ENCODE results near the gene PTPRB. TPM values are rescaled to one million over a fixed set of nuclear protein-coding genes. Genes with fewer than 3 reads are reported as not detected.
A peak's percentile ranks its signal among the peaks of the same experiment; 100 is the strongest.

The PTPRB gene
- total RNA-seq, 2 experiments from 2014 or later: not detected

- CTCF ChIA-PET: no interaction called here
- DNase-seq (no peak), ATAC-seq (no peak)
- H3K27me3 Mint-ChIP-seq (ENCODE audit: low read depth): no peaks in the 10 kb centered on the region
- no peaks in the 10 kb centered on the region for H3K9me3 Mint-ChIP-seq (ENCODE audit: insufficient read depth)
- no peaks in the 10 kb centered on the region for H3K36me3 Mint-ChIP-seq (ENCODE audit: low read depth)
- no peak overlapping the region for H3K4me3 Mint-ChIP-seq
- POLR2A ChIA-PET: no interaction called here
- no peak overlapping the region for H3K27ac Mint-ChIP-seq
- no peaks in the 10 kb centered on the region for H3K4me1 Mint-ChIP-seq (ENCODE audit: low read depth)
These were observed 2.3 kb upstream of the PTPRB start for GRCh38 chr12:70639535-70639934.

- DNase-seq: no peak
- H3K4me1 Mint-ChIP-seq (ENCODE audit: low read depth): no peaks in the 10 kb centered on the region
- POLR2A ChIA-PET: no interaction called here
- CTCF ChIA-PET: no interaction called here
- H3K36me3 Mint-ChIP-seq (ENCODE audit: low read depth): no peaks in the 10 kb centered on the region
- no peaks in the 10 kb centered on the region for H3K27me3 Mint-ChIP-seq (ENCODE audit: low read depth)
- H3K9me3 Mint-ChIP-seq (ENCODE audit: insufficient read depth): no peaks in the 10 kb centered on the region
- H3K27ac Mint-ChIP-seq: no peak overlapping the region
- ATAC-seq: no peak
- H3K4me3 Mint-ChIP-seq: no peak overlapping the region
These were observed 1.6 kb upstream of the PTPRB start for GRCh38 chr12:70638639-70639360.

- Mint-ChIP-seq H3K4me1 (ENCODE audit: low read depth) (no peaks in the 10 kb centered on the region), H3K36me3 (ENCODE audit: low read depth) (no peaks in the 10 kb centered on the region), H3K27me3 (ENCODE audit: low read depth) (no peaks in the 10 kb centered on the region), H3K9me3 (ENCODE audit: insufficient read depth) (no peaks in the 10 kb centered on the region), H3K4me3 (no peak overlapping the region), H3K27ac (no peak overlapping the region)
- POLR2A ChIA-PET: no interaction called here
- no peak for DNase-seq
- CTCF ChIA-PET: no interaction called here
- ATAC-seq: no peak
These were observed 1.5 kb downstream of the PTPRB start for GRCh38 chr12:70635755-70636154.

- ChIA-PET POLR2A (no interaction called here), CTCF (no interaction called here)
- Mint-ChIP-seq H3K27ac (no peak overlapping the region), H3K36me3 (ENCODE audit: low read depth) (no peaks in the 10 kb centered on the region), H3K9me3 (ENCODE audit: insufficient read depth) (no peaks in the 10 kb centered on the region), H3K4me3 (no peak overlapping the region), H3K4me1 (ENCODE audit: low read depth) (no peaks in the 10 kb centered on the region), H3K27me3 (ENCODE audit: low read depth) (no peaks in the 10 kb centered on the region)
- DNase-seq (no peak), ATAC-seq (no peak)
These were observed 8.3 kb downstream of the PTPRB start for GRCh38 chr12:70628701-70629480.

- Mint-ChIP-seq H3K27me3 (ENCODE audit: low read depth) (no peaks in the 10 kb centered on the region), H3K9me3 (ENCODE audit: insufficient read depth) (no peaks in the 10 kb centered on the region), H3K4me1 (ENCODE audit: low read depth) (no peaks in the 10 kb centered on the region), H3K27ac (no peak overlapping the region), H3K36me3 (ENCODE audit: low read depth) (no peaks in the 10 kb centered on the region), H3K4me3 (no peak overlapping the region)
- DNase-seq (no peak), ATAC-seq (no peak)
- ChIA-PET CTCF (no interaction called here), POLR2A (no interaction called here)
These were observed 9.6 kb downstream of the PTPRB start for GRCh38 chr12:70627677-70628076.

- CTCF ChIA-PET: no interaction called here
- Mint-ChIP-seq H3K36me3 (ENCODE audit: low read depth) (no peaks in the 10 kb centered on the region), H3K27ac (no peak overlapping the region), H3K4me1 (ENCODE audit: low read depth) (no peaks in the 10 kb centered on the region), H3K4me3 (no peak overlapping the region), H3K27me3 (ENCODE audit: low read depth) (no peaks in the 10 kb centered on the region), H3K9me3 (ENCODE audit: insufficient read depth) (no peaks in the 10 kb centered on the region)
- POLR2A ChIA-PET: no interaction called here
- ATAC-seq (no peak), DNase-seq (no peak)
These were observed 11.0 kb downstream of the PTPRB start for GRCh38 chr12:70626180-70626579.

- Mint-ChIP-seq H3K9me3 (ENCODE audit: insufficient read depth) (no peaks in the 10 kb centered on the region), H3K4me1 (ENCODE audit: low read depth) (no peaks in the 10 kb centered on the region), H3K4me3 (no peak overlapping the region), H3K36me3 (ENCODE audit: low read depth) (no peaks in the 10 kb centered on the region), H3K27ac (no peak overlapping the region), H3K27me3 (ENCODE audit: low read depth) (peaks cover 2% of the 10 kb centered on the region)
- ATAC-seq (no peak), DNase-seq (no peak)
- ChIA-PET CTCF (interaction anchor here (0.6 kb wide), 1 partner anchor 9 kb away, joined by 3 read pairs; no protein-coding TSS in a partner anchor), POLR2A (no interaction called here)
These were observed 17.6 kb downstream of the PTPRB start for GRCh38 chr12:70619471-70620152.

GRCh38 chr12:70618371-70618770 lies 18.9 kb downstream of the PTPRB start:
- DNase-seq: no peak
- no peak overlapping the region for H3K4me3 Mint-ChIP-seq
- ATAC-seq: no peak
- no peaks in the 10 kb centered on the region for H3K36me3 Mint-ChIP-seq (ENCODE audit: low read depth)
- ChIA-PET POLR2A (no interaction called here), CTCF (no interaction called here)
- no peaks in the 10 kb centered on the region for H3K9me3 Mint-ChIP-seq (ENCODE audit: insufficient read depth)
- no peak overlapping the region for H3K27ac Mint-ChIP-seq
- H3K27me3 Mint-ChIP-seq (ENCODE audit: low read depth): peaks cover 2% of the 10 kb centered on the region
- H3K4me1 Mint-ChIP-seq (ENCODE audit: low read depth): no peaks in the 10 kb centered on the region

- H3K27ac Mint-ChIP-seq: no peak overlapping the region
- CTCF ChIA-PET: no interaction called here
- DNase-seq: no peak
- H3K36me3 Mint-ChIP-seq (ENCODE audit: low read depth): no peaks in the 10 kb centered on the region
- POLR2A ChIA-PET: no interaction called here
- no peak for ATAC-seq
- no peaks in the 10 kb centered on the region for H3K9me3 Mint-ChIP-seq (ENCODE audit: insufficient read depth)
- no peaks in the 10 kb centered on the region for H3K4me1 Mint-ChIP-seq (ENCODE audit: low read depth)
- no peak overlapping the region for H3K4me3 Mint-ChIP-seq
- H3K27me3 Mint-ChIP-seq (ENCODE audit: low read depth): peaks cover 2% of the 10 kb centered on the region
These were observed 19.8 kb downstream of the PTPRB start for GRCh38 chr12:70617450-70617849.

GRCh38 chr12:70615174-70615866 lies 21.9 kb downstream of the PTPRB start:
- ATAC-seq (no peak), DNase-seq (no peak)
- no peak overlapping the region for H3K27ac Mint-ChIP-seq
- H3K4me1 Mint-ChIP-seq (ENCODE audit: low read depth): peaks cover 2% of the 10 kb centered on the region
- H3K9me3 Mint-ChIP-seq (ENCODE audit: insufficient read depth): no peaks in the 10 kb centered on the region
- H3K27me3 Mint-ChIP-seq (ENCODE audit: low read depth): peaks cover 13% of the 10 kb centered on the region
- H3K4me3 Mint-ChIP-seq: no peak overlapping the region
- POLR2A ChIA-PET: interaction anchor here (0.7 kb wide), 1 partner anchor 489 kb away, joined by 3 read pairs; no protein-coding TSS in a partner anchor
- CTCF ChIA-PET: no interaction called here
- no peaks in the 10 kb centered on the region for H3K36me3 Mint-ChIP-seq (ENCODE audit: low read depth)

GRCh38 chr12:70609739-70610491 lies 27.3 kb downstream of the PTPRB start:
- ATAC-seq (peak; percentile 55), DNase-seq (no peak)
- Mint-ChIP-seq H3K27me3 (ENCODE audit: low read depth) (peaks cover 31% of the 10 kb centered on the region), H3K4me3 (no peak overlapping the region), H3K27ac (no peak overlapping the region), H3K36me3 (ENCODE audit: low read depth) (no peaks in the 10 kb centered on the region), H3K4me1 (ENCODE audit: low read depth) (peaks cover 3% of the 10 kb centered on the region), H3K9me3 (ENCODE audit: insufficient read depth) (no peaks in the 10 kb centered on the region)
- POLR2A ChIA-PET: no interaction called here
- CTCF ChIA-PET: interaction anchor here (1.0 to 1.6 kb wide), 2 partner anchors 10 to 33 kb away, joined by 3 to 5 read pairs; no protein-coding TSS in a partner anchor

Measured in activated CD8-positive, alpha-beta T cell treated with anti-CD3 and anti-CD28 coated beads, Interleukin-2, amount 10 ng/mL, durations not matched to agents 7 days and 5 days (primary cell).